ENCODE data around the gene KIF26B.

KIF26B gene

GRCh38 chr1:245211035-245211749, 56.4 kb downstream of the KIF26B start:
- DNase-seq: no peak

DNA sequence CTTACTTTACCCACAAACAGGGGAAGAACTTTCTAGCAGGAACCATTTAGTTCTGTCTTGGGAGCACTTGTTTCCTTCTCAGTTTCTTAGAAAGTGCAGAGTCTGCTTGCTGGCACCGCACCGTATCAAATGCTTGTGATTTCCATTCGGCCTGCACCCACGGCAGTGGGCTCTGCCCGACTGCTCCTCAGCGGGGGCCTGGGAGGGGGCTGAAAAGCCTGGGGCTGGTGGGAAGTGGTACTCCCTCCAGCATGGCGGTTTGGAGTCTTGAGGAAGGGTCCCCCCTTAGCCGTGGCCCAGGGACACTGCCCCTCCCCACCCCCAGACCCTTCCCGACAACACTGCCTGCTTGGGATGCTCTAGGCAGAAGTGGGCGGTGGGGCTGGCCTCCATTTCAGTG, 57.0 kb downstream of the KIF26B start:
- DNase-seq: no peak

GRCh38 chr1:245212221-245212710, 57.5 kb downstream of the KIF26B start:
- no peak for DNase-seq

DNA sequence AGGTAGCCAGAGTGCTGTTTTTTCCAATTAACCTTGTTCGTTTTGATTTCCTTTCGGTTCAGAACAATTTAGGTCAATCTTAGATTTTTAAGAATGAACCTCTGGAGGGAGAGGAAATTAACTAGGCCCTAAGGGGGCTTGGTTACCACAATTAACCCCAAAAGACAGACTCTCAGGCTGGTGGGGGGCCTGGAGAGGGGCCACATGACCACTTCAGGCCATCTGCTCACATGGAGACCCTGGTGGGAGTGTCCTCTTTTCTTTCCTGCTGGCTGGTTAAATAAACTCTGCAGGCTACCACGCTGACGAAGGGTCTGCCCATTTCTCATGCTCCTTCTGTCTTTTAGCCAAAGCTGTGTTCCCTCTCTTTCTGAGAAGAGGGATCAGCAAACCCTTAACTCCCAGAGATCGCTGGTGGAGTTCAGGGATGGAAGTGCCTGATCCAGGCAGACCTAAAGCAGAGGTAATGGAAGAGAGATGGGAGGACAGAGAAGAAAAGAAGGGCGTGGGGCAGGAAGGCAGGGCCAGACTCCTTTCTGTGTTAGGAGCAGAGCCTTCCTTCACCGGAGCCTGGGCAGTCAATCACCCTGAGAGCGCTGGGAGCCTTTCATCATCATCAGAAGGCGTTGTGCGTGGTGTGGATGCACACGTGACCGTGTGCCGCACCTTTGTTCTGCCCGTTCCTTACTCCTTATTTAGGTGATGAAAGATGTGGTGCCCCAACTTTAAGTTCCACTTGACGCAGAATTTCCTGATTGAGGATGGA, 58.5 kb downstream of the KIF26B start:
- no peak for DNase-seq

DNA sequence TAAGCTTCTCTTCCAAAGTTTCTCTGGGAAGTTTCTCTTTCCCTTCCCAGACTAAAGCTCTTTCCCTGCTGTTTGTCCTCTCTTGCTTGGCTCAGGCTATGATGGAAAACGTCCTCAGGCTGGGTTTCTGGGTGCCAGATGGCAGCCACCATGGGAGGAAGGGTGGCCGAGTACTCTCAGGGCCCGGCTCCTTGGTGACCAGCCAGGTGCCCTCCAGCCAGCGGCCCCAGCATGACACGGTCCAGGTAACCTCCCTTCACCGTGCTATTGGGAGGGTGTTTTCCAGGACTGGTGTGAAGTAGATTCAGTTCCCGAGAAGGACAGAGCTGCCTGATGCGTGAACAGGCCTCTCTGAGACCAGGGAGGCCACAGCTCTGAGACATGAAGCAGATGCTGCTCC, 60.3 kb downstream of the KIF26B start:
- DNase-seq: no peak

DNA sequence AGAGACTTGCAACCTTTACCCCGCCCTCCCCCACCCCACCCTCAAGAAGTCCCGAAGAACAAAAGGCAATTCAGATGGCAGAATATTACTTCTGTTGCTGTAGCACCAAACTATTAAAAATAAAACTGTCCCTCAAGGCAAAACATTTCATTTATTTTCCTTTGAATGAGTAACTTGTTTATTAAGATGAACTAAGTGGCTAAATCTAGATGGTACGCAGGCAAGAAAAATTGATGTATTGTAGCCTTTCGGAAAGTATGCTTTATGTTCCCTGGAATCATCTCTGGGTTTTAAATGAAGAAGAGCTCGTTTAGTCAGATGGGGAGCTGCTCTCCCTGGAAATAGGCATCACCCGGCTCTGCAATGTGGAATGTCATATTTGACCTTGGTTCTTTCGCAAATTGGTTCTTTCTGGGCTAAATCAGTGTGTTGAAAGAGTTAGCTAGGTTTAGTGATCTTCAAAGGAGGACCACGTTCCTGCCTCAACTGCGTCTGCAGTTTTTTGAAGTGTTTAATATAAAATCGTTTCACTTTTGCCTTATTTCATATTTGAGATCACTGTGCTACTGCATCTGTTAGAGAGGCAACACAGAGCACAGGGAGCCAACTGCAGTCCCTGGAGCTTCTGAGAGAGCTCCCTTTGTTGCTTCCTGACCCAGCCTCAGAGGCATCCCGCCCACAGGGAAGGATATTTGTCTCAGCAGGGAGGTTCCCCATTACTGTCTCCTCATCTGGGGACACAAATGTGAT, 61.8 kb downstream of the KIF26B start:
- no peak for DNase-seq

GRCh38 chr1:245217853-245218608, 63.2 kb downstream of the KIF26B start:
- DNase-seq: no peak

DNA sequence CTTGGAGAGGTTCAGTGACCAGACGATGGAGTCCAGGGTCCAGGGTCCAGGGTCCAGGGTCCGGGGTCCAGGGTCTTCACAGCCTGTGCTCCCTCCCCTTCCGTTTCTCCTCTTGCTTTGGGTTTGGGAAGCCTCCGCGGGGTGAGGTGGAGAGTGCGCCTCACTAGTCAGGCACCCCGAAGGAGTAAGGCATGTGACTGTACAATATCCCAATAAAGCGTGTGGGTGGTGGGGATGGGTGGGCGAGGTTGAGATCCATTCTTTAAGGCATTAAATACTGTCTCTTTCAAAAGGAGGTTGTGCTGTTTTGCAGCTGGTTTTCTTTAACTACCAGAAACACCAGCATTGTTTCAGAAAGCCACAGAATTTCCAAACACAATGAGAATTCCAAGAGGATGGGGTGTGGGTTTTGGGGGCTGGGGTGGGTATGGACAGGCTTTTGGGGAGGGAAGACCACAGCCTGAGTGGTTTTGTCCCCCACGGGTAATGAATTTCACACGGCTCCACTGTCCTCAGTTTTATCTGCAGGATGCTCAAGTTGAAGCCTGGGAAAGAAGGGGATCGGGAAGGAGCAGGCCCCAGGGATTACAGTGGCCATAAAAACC, 65.7 kb downstream of the KIF26B start:
- no peak for DNase-seq

GRCh38 chr1:245221805-245222204, 67.0 kb downstream of the KIF26B start:
- DNase-seq: no peak

DNA sequence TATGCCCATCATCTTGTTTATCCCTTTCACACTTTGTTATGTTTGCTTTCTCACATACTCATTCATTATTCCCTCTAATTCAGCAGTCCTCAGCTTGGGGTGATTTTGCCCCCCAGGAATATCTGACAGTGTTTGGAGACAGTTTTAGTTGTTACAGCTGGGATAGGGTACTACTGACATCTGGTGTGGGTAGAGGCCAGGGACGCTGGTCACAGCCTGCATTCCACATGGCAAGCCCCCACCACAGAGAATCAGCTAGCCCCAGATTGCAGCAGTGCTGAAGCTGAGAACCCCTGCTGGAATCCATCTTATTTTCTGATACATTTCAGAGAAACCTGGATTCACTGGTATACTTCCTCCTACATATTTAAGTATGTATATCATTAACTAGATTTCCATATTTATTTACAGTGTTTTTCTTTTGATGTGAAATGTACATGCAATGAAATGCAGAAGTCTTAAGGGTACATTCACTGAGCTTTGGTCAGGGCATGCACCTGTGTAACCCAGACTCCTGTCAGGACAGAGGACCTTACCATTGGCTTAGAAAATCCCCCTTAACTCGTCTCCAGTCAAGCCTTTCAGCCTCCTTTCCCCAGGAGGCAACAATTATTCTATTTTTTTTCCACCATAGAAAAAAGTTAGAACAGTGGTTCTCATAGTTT, 68.3 kb downstream of the KIF26B start:
- no peak for DNase-seq

- no peak for DNase-seq
Measured at GRCh38 chr1:245225322-245226202, 70.8 kb downstream of the KIF26B start.

DNA sequence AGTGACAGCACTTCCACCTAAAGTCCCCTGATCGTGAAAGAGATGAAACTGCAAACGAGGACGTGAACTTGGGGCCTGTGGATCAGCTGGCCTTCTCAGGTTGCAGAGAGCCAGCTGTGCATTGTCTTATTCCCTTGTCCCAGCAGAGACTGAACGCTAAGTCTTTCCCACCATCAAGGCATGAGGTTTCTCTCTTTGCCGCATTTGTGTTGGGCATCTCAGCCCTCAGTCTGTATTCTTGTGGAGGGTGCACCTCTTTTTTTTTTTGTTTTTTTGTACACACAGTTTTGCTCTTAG, 71.4 kb downstream of the KIF26B start:
- no peak for DNase-seq

DNA sequence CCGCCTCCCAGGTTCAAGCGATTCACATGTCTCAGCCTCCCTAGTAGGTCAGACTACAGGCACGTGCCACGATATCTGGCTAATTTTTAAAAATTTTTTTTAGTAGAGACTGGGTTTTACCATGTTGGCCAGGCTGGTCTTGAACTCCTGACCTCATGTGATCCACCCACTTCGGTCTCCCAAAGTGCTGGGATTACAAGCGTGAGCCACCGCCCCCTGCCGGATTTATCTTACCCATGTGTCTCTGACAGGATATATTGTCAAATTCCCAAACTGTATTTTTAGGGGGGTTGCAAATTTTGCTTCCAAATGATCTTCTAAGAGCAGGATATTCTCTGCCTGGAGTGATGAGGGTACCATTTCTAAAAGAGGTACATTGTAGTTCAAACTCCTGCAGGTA, 74.3 kb downstream of the KIF26B start:
- DNase-seq: no peak

GRCh38 chr1:245232931-245233330, 78.1 kb downstream of the KIF26B start:
- DNase-seq: no peak

GRCh38 chr1:245234217-245235081, 79.7 kb downstream of the KIF26B start:
- no peak for DNase-seq

GRCh38 chr1:245235156-245235555, 80.4 kb downstream of the KIF26B start:
- DNase-seq: no peak

DNA sequence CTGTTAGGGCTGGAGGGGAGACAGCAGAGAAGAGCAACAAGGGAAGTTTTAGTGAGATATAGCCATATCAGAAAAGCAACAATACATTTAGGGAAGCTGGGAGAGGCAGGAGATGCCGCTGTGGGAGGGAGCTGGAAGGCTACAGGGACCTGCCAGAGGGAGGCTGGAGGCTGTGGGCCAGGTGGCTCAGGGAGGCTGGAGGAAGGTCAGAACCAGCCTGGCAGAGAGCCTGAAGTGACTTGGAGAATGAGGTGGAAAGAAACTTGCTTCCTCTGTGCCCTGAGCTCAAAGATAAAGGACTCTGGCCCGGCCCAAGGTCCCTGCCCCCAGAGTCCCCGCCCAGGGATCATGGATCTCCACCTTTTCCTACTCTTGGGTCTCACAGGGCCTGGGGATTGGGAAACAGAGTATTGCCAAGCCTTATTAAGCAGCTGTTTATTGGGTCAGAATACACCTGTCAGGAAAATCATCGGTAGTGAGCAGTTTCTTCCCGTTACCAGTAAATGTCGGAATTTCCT, 85.9 kb downstream of the KIF26B start:
- no peak for DNase-seq

DNA sequence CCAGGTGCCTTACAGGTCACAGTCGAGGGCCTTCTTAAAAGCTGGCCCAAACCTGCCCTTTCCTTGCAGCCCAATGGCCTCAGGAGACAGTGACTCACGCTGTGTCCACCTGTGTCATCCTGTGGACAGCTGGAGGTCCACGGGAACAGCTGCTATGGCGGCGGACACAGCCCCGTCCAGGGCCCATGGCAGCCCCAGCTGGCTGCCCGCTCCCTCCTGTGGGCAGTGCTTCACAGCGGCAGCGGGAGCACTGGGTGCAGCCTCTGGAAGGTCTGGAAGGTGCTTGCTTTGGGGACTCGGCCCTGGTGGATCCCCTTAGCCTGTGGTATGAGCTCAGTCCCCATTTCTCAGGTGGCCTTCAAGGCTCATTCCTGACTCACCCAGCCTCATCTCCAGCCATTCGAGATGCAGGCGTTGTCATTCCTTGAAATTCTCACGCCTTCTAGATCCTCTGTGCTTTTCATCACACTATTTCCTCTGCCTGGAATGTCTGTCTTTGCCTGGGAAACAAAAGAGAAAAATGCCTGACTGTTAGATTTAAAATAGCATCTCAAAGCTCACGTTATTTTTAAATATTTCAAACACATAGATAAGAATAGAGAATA, 86.8 kb downstream of the KIF26B start:
- no peak for DNase-seq

- no peak for DNase-seq
Measured at GRCh38 chr1:245242989-245243388, 88.2 kb downstream of the KIF26B start.
